GM12874 (cell line): Measurements from ENCODE around the gene ANO10.

ENCODE experiments used
- CTCF ChIP-seq: IDR thresholded peaks from 2 replicates; pipeline ENCODE4 v1.5.1; 2011; ENCODE audit warnings: low read depth, mild to moderate bottlenecking, control low read depth, low read length, moderate library complexity; ENCODE audit not compliant: insufficient read depth

ANO10 gene

GRCh38 chr3:43411429-43411828 lies 210.4 kb downstream of the ANO10 start:
- TF ChIP-seq CTCF, result no peak

- no peak for TF ChIP-seq CTCF
Measured at GRCh38 chr3:43410592-43410991, 211.2 kb downstream of the ANO10 start.

- no peak for TF ChIP-seq CTCF
Measured at GRCh38 chr3:43409506-43409905, 212.3 kb downstream of the ANO10 start.

GRCh38 chr3:43406643-43407023 lies 215.2 kb downstream of the ANO10 start:
- TF ChIP-seq CTCF, result no peak

DNA sequence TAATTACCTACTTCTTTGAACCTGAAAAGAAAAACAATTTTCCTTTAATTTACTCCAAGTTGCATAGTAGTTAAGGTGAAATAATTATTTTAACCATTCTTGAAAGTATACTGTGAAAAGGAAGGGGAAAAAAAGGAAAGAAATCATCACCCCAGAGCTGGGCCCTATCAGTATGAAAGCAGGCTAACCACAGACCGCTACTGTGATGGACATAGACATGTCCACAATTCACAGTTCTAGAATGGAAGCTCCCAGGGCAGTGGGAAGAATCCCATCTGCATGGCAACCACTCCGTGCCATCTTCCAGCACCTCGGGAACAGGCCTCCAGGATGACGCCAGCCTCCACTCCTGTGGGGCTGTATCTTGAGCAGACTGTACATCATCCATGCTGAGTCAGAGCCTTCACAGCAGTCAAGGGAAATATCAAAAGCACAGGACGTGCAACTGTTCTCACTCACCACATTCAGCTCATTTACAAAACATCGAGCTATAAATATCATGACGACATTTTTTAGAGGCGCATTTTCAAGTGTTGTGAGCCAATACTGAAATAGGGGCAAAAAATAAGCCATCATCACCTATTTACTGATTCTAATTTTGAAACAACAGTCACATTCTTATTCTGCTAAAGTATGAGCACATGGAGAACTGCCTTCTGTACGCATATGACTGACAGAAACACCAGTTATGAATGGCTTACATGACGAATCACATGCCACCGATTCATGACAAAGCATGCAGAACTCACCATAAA lies 215.7 kb downstream of the ANO10 start:
- no peak for TF ChIP-seq CTCF

DNA sequence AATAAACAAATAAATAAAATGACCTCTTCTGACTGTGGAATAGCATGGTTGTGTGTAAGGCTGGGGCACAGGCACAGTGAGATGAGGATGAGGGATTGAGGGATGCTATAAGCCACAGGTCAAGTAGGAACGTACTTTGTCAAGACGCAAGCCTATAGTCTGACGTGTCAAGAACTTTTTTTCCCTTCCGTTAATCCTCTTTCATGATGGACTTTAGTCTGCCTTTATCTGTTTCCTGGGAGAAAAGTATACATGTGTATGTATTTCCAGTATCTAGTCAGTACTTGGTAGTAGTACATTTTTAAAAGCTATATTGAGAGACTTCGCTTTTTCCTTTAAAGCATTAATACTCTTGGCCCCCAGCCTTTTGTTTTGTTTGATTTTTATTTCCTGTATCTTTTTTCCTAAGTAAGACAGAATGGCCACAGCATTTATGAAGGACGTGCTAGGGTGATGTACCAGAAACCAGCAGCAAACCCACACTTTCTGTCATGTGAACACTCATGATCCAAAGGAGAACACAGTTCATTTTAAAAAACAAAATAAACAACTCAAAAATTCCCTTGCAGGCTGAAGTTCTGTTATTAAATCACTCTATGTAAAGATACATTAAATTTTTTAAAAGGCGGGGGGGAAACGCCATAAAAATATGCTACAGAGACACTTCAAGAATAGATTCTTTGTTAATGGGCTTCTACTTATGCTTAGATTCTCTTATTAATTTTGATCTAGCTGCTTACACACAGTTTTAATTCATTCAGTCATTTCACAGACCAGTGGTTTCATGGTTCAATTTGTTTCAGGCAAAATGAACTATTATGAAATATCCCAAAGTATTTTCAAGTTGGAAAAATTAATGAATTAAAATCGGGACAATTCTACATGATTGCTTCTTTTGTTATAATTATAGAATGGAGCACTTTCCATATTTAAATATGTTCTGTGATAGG lies 220.8 kb downstream of the ANO10 start:
- no peak for TF ChIP-seq CTCF

DNA sequence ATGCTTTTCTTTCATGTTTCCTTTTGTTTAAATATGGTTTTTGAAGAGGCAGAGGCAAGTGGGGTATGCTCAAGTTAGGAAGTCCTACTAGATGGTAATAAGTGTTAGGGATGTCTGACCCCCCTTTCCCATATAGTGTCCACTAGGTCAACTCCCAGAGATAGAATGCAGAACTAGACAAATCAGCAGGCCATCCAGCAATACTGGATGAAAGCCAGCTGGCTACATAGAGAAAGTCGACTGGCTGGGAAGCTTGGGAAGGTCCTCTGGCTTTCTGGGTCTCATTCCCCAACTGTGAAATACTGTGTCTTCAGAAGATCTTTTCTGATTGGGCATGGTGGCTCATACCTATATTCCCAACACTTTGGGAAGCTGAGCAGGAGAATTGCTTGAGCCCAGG lies 221.6 kb downstream of the ANO10 start:
- TF ChIP-seq CTCF, result no peak
